HG03045 (cell line): Measurements from ENCODE around the gene RNF145.
"Not testable (repeated sequence)": the region's sequence is repeated elsewhere in the genome, so short reads cannot be mapped to it uniquely, and the experiment has no call there.

Source experiments
- ATAC-seq: cut with Tn5 transposase; IDR thresholded peaks from one replicate; pipeline ENCODE4 v1.9.1; 2021; ENCODE audit warnings: mild to moderate bottlenecking, moderate library complexity; ENCODE audit not compliant: unreplicated experiment

The RNF145 gene

GRCh38 chr5:159209438-159210209 lies at the start of gene RNF145:
Gene RNF145, minus strand, starts transcription at chr5:159209553. Its CDS starts 5,936 bp downstream, at chr5:159203617.
- ATAC-seq = peak; percentile 85

GRCh38 chr5:159258361-159258760 lies 49.0 kb upstream of the RNF145 start:
- ATAC-seq = no peak

- no peak for ATAC-seq
Measured at GRCh38 chr5:159257629-159258283, 48.4 kb upstream of the RNF145 start.

GRCh38 chr5:159257007-159257406 lies 47.7 kb upstream of the RNF145 start:
- ATAC-seq = no peak

- no peak for ATAC-seq
Measured at GRCh38 chr5:159252195-159252594, 42.8 kb upstream of the RNF145 start.

- no peak for ATAC-seq
Measured at GRCh38 chr5:159249158-159249557, 39.8 kb upstream of the RNF145 start.

- no peak for ATAC-seq
Measured at GRCh38 chr5:159244890-159245289, 35.5 kb upstream of the RNF145 start.

- no peak for ATAC-seq
Measured at GRCh38 chr5:159244163-159244562, 34.8 kb upstream of the RNF145 start.

- no peak for ATAC-seq
Measured at GRCh38 chr5:159243385-159243784, 34.0 kb upstream of the RNF145 start.

GRCh38 chr5:159242656-159243055 lies 33.3 kb upstream of the RNF145 start:
- ATAC-seq = no peak

GRCh38 chr5:159241946-159242552 lies 32.7 kb upstream of the RNF145 start:
- ATAC-seq = no peak

GRCh38 chr5:159240301-159240870 lies 31.0 kb upstream of the RNF145 start:
- ATAC-seq = no peak

- not testable (repeated sequence) for ATAC-seq
Measured at GRCh38 chr5:159235871-159236520, 26.6 kb upstream of the RNF145 start.

GRCh38 chr5:159231167-159231566 lies 21.8 kb upstream of the RNF145 start:
- ATAC-seq = no peak

- no peak for ATAC-seq
Measured at GRCh38 chr5:159230657-159231056, 21.3 kb upstream of the RNF145 start.

- ATAC-seq = not testable (repeated sequence)
Measured at GRCh38 chr5:159228097-159228496, 18.7 kb upstream of the RNF145 start.

GRCh38 chr5:159227452-159227851 lies 18.1 kb upstream of the RNF145 start:
- no peak for ATAC-seq

- ATAC-seq = no peak
Measured at GRCh38 chr5:159226451-159226850, 17.1 kb upstream of the RNF145 start.

GRCh38 chr5:159224471-159224870 lies 15.1 kb upstream of the RNF145 start:
- ATAC-seq = no peak

- ATAC-seq = no peak
Measured at GRCh38 chr5:159223469-159223868, 14.1 kb upstream of the RNF145 start.

- no peak for ATAC-seq
Measured at GRCh38 chr5:159220206-159220605, 10.9 kb upstream of the RNF145 start.
